ENCODE data around the gene RPP30.

The RPP30 gene

GRCh38 chr10:90935581-90936275, 64.0 kb downstream of the RPP30 start:
- H3K9me3 ChIP-seq (ENCODE audit: insufficient read depth, low read length): no peaks in the 10 kb centered on the region
- no peaks in the 10 kb centered on the region for H4K20me1 ChIP-seq (ENCODE audit: low read depth, low read length)
- TF ChIP-seq, protein P1, sequence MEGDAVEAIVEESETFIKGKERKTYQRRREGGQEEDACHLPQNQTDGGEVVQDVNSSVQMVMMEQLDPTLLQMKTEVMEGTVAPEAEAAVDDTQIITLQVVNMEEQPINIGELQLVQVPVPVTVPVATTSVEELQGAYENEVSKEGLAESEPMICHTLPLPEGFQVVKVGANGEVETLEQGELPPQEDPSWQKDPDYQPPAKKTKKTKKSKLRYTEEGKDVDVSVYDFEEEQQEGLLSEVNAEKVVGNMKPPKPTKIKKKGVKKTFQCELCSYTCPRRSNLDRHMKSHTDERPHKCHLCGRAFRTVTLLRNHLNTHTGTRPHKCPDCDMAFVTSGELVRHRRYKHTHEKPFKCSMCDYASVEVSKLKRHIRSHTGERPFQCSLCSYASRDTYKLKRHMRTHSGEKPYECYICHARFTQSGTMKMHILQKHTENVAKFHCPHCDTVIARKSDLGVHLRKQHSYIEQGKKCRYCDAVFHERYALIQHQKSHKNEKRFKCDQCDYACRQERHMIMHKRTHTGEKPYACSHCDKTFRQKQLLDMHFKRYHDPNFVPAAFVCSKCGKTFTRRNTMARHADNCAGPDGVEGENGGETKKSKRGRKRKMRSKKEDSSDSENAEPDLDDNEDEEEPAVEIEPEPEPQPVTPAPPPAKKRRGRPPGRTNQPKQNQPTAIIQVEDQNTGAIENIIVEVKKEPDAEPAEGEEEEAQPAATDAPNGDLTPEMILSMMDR (IDR thresholded peaks at IDR 0.05; ENCODE audit: insufficient read depth, low read length, poor library complexity, severe bottlenecking): no peak
- no peak for TF ChIP-seq EZH2phosphoT487 (conservative IDR thresholded peaks at IDR 0.05; ENCODE audit: low read length)
- no peaks in the 10 kb centered on the region for H3K79me2 ChIP-seq (ENCODE audit: insufficient read depth, low read length)
- no peaks in the 10 kb centered on the region for H3F3A ChIP-seq (ENCODE audit: insufficient read depth)
- no peak overlapping the region for H3K9ac ChIP-seq (ENCODE audit: low read length)
- H3K27me3 ChIP-seq (ENCODE audit: low read length): no peaks in the 10 kb centered on the region
- H3K36me3 ChIP-seq (ENCODE audit: low read length): no peaks in the 10 kb centered on the region
- no peak overlapping the region for H3K4me3 ChIP-seq (ENCODE audit: insufficient read depth, low read length, poor library complexity, severe bottlenecking)
- H3K27ac ChIP-seq (ENCODE audit: low read depth, low read length): no peak overlapping the region
- no peaks in the 10 kb centered on the region for H3K9me2 ChIP-seq (replicated peaks; ENCODE audit: insufficient read depth, low read length)
- H3K4me2 ChIP-seq (ENCODE audit: low read depth, low read length, poor library complexity, severe bottlenecking): no peak overlapping the region
- no peak overlapping the region for H2AFZ ChIP-seq (ENCODE audit: low read depth, low read length, severe bottlenecking)

DNA sequence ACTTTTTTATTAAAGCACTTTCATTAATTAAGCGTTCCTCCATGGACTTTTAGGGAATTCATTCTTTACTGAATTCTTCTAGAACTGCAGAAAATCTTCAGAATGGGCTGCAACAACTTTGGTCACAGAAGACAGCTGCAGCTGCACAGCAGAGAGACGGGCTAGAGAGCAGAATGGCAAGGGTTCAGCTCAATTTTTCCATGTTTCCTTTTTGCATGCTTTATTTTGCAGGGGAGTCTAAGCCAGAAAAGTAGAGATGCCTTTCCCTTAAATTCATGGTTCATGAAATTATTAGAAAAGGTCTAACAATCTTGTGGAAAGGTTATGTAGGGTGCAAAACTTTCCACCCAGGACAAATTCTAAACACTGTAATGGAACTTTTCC, 64.5 kb downstream of the RPP30 start:
- no peaks in the 10 kb centered on the region for H3K9me3 ChIP-seq (ENCODE audit: insufficient read depth, low read length)
- no peak overlapping the region for H2AFZ ChIP-seq (ENCODE audit: low read depth, low read length, severe bottlenecking)
- no peaks in the 10 kb centered on the region for H3K79me2 ChIP-seq (ENCODE audit: insufficient read depth, low read length)
- H3K9me2 ChIP-seq (replicated peaks; ENCODE audit: insufficient read depth, low read length): no peaks in the 10 kb centered on the region
- H3K9ac ChIP-seq (ENCODE audit: low read length): no peak overlapping the region
- H3F3A ChIP-seq (ENCODE audit: insufficient read depth): no peaks in the 10 kb centered on the region
- H3K27ac ChIP-seq (ENCODE audit: low read depth, low read length): no peak overlapping the region
- H3K4me3 ChIP-seq (ENCODE audit: insufficient read depth, low read length, poor library complexity, severe bottlenecking): no peak overlapping the region
- no peaks in the 10 kb centered on the region for H3K27me3 ChIP-seq (ENCODE audit: low read length)
- no peak overlapping the region for H3K4me2 ChIP-seq (ENCODE audit: low read depth, low read length, poor library complexity, severe bottlenecking)
- TF ChIP-seq EZH2phosphoT487 (conservative IDR thresholded peaks at IDR 0.05; ENCODE audit: low read length): no peak
- TF ChIP-seq, protein P1 (IDR thresholded peaks at IDR 0.05; ENCODE audit: insufficient read depth, low read length, poor library complexity, severe bottlenecking): no peak
- H3K36me3 ChIP-seq (ENCODE audit: low read length): no peaks in the 10 kb centered on the region
- no peaks in the 10 kb centered on the region for H4K20me1 ChIP-seq (ENCODE audit: low read depth, low read length)

- no peaks in the 10 kb centered on the region for H3K9me2 ChIP-seq (replicated peaks; ENCODE audit: insufficient read depth, low read length)
- no peak overlapping the region for H3K4me3 ChIP-seq (ENCODE audit: insufficient read depth, low read length, poor library complexity, severe bottlenecking)
- H4K20me1 ChIP-seq (ENCODE audit: low read depth, low read length): no peaks in the 10 kb centered on the region
- H3K9ac ChIP-seq (ENCODE audit: low read length): no peak overlapping the region
- no peak overlapping the region for H3K27ac ChIP-seq (ENCODE audit: low read depth, low read length)
- no peaks in the 10 kb centered on the region for H3K79me2 ChIP-seq (ENCODE audit: insufficient read depth, low read length)
- H3K36me3 ChIP-seq (ENCODE audit: low read length): no peaks in the 10 kb centered on the region
- no peak overlapping the region for H2AFZ ChIP-seq (ENCODE audit: low read depth, low read length, severe bottlenecking)
- no peak for TF ChIP-seq EZH2phosphoT487 (conservative IDR thresholded peaks at IDR 0.05; ENCODE audit: low read length)
- TF ChIP-seq, protein P1 (IDR thresholded peaks at IDR 0.05; ENCODE audit: insufficient read depth, low read length, poor library complexity, severe bottlenecking): no peak
- H3K27me3 ChIP-seq (ENCODE audit: low read length): no peaks in the 10 kb centered on the region
- no peak overlapping the region for H3K4me2 ChIP-seq (ENCODE audit: low read depth, low read length, poor library complexity, severe bottlenecking)
- no peaks in the 10 kb centered on the region for H3F3A ChIP-seq (ENCODE audit: insufficient read depth)
- H3K9me3 ChIP-seq (ENCODE audit: insufficient read depth, low read length): no peaks in the 10 kb centered on the region
Measured at GRCh38 chr10:90937645-90938258, 66.0 kb downstream of the RPP30 start.

All from SU-DHL-6 (cell line).